GM18907 (cell line): ENCODE data around the gene GTPBP6.
"Not testable (repeated sequence)": the region's sequence is repeated elsewhere in the genome, so short reads cannot be mapped to it uniquely, and the experiment has no call there.

Experiments used
- ATAC-seq: cut with Tn5 transposase; IDR thresholded peaks from one replicate; pipeline ENCODE4 v1.9.1; 2021; ENCODE audit warnings: mild to moderate bottlenecking, moderate library complexity; ENCODE audit not compliant: unreplicated experiment

Gene GTPBP6

DNA sequence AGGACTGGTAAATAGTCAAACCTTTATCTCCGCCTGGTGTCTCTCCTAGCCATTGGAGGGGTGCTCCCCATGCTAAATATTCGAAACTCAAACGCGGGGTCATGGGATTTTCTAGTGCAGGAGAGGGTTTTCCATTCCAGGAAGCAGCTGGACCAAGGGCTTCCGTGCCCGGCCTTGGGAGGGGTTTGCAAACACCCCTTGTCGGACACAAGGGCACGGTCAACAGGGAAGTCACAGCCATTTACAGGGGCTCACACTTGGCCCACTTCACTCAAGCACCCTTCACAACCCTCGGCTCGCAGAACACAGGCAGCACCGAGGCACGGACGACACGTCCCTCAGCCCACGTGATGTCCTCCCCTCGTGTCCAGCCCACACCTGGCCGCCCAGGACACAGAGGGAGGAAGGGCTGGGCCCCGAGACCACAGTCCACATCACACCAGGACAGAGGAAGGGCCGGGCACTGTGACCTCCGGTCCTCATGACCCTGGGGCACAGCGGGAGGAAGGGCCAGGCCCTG, 47.7 kb downstream of the GTPBP6 start:
- no peak for ATAC-seq

DNA sequence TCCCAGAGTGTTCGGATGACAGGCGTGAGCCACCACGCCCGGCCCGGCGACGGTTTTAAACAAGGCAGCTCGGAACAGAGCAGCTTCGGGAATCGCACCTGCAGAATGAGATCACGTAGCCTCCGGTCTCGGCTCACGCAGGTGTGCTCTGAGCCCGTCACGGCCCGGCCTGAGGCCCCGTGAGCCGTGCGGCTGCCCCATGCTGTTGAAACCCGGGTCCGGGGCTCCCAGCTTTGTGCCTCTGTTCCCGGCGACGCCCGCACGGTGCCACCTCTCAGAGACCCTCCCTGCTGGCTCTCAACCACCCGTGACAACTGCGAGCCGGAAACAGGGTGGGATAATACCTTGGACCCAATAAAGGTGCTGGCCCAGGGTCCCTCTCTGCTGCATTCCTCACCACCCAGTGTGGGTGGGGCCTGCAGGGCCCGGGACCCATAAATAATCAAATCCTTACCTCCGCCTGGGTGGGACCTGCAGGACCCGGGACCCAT, 50.8 kb downstream of the GTPBP6 start:
- ATAC-seq: no peak

DNA sequence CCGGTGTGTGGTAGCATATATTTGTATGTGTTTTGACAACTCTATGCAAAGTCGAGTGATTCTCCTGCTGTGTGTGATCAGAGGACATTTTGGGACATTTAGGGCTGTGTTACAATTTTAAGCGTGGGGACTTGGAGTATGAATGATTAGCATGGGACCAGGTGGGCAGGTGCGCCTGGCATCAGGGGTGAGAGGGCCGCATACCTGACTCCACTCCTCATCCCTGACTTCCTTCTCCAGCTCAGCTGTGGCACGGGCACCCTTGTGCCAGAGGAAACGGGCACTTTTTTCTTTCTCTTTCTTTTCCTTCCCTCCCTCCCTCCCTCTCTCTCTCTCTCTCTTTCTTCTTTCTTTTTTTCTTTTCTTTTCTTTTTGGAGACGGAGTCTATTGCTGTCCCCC, 53.1 kb downstream of the GTPBP6 start:
- ATAC-seq: no peak

DNA sequence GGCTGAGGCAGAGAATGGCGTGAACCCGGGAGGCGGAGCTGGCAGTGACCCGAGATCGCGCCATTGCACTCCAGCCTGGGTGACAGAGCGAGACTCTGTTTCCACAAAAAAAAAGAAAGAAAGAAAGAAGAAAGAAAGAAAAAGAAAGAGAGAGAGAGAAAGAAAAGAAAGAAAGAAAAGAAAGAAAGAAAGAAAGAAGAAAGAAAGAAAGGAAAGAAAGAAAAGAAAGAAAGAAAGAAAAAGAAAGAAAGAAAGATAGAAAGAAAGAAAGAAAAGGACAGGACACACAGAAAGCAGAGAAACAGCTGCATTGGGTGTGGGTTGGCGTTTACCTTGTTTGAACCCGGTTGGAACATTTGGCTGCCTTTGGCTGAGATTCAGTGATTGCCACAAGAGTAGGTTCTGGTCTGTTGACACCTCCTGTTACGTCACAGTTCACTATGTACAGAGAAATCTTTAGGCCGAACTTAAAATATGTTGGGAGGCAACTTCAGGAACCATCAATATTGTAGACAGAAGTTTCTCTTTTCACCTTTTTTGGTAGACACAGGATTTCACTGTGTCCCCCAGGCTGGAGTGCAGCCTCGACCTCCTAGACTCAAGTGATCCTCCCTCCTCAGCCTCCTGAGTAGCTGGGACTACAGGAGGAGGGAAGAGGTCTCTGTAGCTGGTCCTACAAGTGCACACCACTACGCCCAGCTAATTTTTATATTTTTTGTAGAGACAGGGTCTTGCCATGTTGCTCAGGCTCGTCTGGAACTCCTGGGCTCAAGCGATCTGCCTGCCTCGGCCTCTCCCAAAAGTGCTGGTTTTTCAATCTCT, 53.8 kb downstream of the GTPBP6 start:
- ATAC-seq: no peak

DNA sequence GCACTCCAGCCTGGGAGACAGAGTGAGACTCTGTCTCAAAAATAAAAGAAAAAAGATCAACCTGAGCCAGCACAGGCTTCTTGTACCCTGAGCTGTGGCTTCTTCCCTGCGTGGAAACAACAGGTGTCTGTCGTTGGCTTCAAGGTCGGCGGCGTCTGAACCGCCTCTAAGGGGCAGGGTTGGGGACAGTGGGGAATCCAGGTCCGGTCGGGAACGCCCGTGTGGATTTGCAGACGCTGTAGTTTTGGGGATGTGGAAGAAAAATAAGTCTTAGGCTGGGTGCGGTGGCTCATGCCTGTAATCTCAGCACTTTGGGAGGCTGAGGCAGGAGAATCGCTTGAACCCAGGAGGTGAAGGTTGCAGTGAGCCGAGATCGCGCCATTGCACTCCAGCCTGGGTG, 54.6 kb downstream of the GTPBP6 start:
- ATAC-seq: not testable (repeated sequence)

DNA sequence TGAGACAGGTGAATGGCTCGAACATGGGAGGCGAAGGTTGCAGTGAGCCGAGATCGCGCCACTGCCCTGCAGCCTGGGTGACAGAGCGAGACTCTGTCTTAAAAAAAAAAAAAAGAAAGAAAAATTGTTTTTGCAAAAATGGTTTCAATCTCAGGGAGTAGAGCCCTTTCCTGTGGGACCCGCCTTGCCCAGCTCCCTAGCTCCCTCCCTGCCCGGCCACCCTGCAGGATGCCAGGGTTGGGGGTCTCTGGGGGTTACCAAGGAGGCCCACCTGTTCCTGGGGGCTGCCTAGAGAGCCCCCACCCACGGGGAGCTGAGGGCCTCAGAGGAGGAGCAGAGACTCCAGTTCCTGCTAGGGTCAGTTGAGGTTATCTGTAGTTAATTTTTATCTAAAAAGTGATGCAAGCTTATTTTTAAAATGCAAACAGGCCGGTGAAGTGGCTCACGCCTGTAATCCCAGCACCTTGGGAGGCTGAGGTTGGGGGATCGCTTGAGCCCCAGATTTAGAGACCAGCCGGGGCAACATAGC, 56.2 kb downstream of the GTPBP6 start:
- peak; percentile 90 for ATAC-seq

DNA sequence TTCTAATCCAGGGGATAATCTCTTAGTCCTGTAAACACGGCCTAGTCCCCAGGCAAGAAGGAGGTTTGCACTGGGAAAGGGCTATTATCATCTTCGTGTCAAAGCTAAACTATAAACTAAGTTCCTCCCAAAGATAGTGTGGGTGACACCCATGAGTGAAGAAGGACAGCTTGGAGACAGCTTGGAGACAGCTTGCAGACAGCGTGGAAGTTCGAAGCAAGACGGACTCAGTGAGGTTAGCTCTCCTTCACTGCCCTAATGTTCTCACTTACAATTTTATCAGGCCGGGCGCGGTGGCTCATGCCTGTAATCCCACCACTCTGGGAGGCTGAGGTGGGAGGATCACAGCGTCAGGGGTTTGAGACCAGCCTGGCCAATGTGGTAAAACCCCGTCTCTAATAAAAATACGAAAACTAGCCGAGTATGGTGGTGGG, 56.7 kb downstream of the GTPBP6 start:
- ATAC-seq: no peak

DNA sequence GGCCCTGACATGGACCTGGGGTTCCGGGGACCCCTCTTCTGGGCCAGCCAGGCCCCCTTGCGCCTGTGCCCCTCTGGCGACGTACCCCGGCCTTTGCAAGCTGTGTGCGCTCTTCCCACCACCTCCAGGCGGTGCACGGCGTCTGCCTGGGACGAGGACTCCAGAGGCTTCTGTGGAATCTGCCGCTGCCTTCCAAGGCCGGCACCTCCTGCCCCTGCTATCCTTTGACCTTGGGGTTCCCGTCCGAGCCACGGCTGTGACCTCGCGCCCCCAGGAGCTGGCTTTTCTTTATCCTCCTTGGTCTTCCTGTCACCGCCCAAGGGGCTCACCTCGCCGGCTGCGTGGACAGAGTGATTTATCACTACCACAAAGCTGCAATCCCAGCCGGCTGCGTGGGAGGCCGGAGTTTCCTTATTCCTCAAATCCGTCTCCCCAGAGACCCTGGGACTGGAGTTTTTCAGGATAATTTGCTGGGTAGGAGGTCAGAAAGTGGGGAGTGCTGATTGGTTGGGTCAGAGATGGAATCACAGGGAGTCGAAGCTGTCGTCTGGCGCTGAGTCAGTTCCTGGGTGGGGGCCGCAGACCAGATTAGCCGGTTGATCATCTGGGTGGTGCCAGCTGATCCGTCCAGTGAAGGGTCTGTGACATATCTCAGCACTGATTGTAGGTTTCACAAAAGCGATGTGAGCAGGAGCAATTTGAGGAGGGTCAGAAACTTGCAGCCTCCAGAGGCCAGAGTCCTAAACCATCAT, 57.3 kb downstream of the GTPBP6 start:
- ATAC-seq: no peak

DNA sequence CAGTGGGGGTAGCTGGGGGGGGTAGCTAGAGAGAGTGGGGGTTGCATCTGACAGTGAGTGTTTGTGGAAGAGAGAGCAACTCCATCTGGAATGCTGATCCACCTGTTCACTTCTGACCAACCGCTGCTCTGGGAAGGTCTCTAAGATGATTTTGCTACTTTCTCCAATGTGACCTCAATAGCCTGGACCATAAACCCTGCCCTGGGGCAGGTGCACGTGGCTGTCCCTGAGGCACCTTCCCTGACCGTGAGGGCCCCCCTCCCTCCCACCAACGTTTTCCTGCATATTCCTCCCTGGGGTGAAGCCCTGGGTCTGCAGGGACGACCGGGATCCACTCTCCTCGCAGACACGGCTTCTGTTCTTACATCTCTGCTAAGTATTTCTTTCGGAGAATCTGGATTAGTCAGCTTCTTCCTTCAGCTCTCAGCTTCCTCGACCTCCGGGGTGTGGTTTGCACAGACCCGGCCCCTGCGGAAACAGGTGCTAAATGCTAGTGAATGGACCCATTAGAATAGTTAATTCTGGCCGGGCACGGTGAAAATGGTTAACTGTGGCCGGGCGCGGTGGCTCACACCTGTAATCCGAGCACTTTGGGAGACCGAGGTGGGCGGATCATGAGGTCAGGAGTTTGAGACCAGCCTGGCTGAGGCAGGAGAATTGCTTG, 58.8 kb downstream of the GTPBP6 start:
- no peak for ATAC-seq

DNA sequence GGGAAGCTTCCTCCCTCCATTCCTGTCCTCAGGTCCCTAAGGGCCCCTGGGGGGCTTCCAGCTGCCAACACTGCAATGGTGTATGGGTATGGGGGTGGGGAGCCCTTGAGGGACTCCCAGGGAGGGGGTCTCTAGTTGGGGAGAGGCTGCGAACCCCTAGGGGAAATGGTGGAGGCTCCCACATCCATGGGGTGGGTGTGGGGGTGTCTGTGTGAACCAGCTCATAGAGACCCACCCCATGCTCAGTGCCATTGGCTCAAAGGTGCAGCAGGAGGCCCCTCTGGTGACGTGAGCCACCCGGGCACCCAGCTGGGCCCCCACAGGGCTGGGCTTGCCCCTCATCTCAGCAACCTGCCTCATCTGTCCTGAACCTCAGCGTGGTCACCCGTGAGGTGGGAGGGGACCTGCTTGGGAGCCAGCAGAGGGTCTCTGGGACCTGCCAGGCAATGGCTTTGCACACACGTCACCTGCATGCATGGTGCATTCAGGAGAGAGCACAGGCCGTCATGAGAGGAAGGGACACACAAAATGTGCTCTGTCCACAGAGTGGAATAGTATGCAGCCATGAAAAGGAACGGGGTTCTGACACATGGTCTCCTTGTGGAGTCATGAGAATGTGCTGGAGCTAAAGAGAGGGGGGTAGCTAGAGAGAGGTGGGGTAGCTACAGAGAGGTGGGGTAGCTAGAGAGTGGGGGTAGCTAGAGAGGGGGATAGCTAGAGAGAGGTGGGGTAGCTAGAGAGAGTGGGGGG, 60.1 kb downstream of the GTPBP6 start:
- no peak for ATAC-seq

DNA sequence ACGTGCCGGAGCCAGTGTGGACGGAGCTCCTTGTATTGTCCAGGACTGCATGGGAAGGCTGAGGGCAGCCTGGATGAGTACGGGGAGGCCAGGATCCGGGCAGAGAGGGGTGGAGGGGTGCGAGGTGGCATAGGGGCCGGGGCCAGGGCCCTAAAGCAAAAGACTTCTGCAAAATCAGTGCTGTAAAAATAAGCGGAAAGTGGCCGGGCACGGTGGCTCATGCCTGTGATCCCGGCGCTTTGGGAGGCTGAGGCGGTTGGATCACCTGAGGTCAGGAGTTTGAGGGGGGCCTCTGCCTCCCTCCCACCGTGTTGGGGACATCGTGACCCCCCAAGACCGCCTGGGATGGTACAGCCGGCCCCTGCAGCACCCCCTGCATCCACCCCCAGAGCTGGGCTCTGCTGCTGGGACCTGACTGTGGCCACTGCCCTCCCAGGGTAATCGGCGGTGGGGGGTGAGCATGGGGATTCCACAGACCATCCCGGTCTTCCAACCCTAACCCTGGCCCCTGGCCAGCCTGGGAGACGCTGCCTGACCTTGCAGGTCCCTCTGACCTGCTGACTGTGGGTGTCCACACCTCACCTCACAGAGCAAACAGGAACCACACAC, 60.8 kb downstream of the GTPBP6 start:
- ATAC-seq: no peak

DNA sequence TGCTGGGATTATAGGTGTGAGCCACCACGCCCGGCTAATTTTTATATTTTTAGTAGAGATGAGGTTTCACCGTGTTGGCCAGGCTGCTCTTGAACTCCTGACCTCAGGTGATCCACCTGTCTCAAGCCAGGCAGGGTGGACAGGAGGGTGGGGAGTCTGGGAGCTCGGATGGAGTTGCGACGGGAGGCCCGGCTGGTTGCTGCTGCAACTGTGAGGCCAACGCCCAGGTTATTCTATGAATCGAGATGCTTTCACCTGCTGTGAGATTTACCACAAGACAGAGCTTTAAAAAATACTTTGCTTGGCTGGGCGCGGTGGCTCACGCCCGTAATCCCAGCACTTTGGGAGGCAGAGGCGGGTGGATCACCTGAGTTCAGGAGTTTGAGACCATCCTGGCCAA, 61.5 kb downstream of the GTPBP6 start:
- ATAC-seq: not testable (repeated sequence)

DNA sequence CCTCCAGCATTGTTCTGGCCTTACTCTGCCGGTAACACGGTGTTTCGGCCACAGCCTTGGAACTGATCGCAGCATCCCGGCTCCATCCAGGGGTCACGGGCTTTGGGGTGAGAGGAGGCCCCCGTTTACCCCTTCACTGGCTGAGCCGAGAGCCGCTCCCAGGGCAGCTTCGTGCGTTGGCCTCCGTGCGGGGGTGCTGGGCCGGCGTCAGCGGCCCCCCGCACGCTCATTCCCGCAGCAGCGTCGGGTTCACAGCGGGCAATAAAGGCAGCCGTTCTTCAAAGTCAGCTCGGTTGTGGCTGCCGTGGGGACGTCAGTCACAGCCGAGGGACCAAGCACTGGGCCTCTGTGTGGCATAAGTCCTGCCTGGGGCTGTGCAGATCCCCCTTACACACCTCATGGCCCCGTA, 62.7 kb downstream of the GTPBP6 start:
- ATAC-seq: no peak
